ENCODE data around the gene DCHS2.

DCHS2 gene

GRCh38 chr4:154360491-154360890 is 131.1 kb downstream of the DCHS2 start:
- H3K4me3 ChIP-seq (ENCODE audit: low read depth, low read length): no peak overlapping the region
- no peak for DNase-seq (ENCODE audit: low read depth)
- TF ChIP-seq, protein P1, sequence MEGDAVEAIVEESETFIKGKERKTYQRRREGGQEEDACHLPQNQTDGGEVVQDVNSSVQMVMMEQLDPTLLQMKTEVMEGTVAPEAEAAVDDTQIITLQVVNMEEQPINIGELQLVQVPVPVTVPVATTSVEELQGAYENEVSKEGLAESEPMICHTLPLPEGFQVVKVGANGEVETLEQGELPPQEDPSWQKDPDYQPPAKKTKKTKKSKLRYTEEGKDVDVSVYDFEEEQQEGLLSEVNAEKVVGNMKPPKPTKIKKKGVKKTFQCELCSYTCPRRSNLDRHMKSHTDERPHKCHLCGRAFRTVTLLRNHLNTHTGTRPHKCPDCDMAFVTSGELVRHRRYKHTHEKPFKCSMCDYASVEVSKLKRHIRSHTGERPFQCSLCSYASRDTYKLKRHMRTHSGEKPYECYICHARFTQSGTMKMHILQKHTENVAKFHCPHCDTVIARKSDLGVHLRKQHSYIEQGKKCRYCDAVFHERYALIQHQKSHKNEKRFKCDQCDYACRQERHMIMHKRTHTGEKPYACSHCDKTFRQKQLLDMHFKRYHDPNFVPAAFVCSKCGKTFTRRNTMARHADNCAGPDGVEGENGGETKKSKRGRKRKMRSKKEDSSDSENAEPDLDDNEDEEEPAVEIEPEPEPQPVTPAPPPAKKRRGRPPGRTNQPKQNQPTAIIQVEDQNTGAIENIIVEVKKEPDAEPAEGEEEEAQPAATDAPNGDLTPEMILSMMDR (IDR thresholded peaks at IDR 0.05; ENCODE audit: low read depth, low read length, missing control alignments): no peak

- DNase-seq (ENCODE audit: low read depth): no peak
- TF ChIP-seq, protein P1 (IDR thresholded peaks at IDR 0.05; ENCODE audit: low read depth, low read length, missing control alignments): no peak
- no peak overlapping the region for H3K4me3 ChIP-seq (ENCODE audit: low read depth, low read length)
Observed at GRCh38 chr4:154354883-154355282, 136.7 kb downstream of the DCHS2 start.

- no peak overlapping the region for H3K4me3 ChIP-seq (ENCODE audit: low read depth, low read length)
- no peak for DNase-seq (ENCODE audit: low read depth)
Observed at GRCh38 chr4:154349829-154350228, 141.8 kb downstream of the DCHS2 start.

GRCh38 chr4:154348657-154349056 is 142.9 kb downstream of the DCHS2 start:
- TF ChIP-seq, protein P1 (IDR thresholded peaks at IDR 0.05; ENCODE audit: low read depth, low read length, missing control alignments): peak; percentile 31
- no peak for DNase-seq (ENCODE audit: low read depth)
- H3K4me3 ChIP-seq (ENCODE audit: low read depth, low read length): no peak overlapping the region

More at GRCh38 chr4:154349829-154350228, 141.8 kb downstream of the DCHS2 start:
- TF ChIP-seq, protein P1 (IDR thresholded peaks at IDR 0.05; ENCODE audit: low read depth, low read length, missing control alignments): peak; percentile 35

DNA sequence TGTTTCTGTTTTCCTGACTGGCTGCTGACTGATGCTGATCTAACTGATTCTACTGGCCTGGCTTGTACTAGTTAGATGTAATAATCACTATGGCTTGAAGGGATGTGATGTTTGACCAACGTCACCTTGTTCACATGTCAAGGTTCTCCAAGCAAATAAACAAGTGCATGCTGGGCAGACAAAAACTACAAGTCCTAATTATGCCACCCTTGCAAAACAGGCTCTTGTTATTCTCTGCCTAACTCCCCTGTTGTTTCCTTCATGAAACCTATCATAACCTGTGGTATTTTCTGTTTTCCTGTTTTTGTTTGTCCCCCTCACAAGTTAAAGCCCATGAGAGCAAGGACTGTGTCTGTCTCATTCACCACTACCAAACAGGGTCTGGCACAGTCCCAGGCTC is 146.2 kb downstream of the DCHS2 start:
- TF ChIP-seq, protein P1 (IDR thresholded peaks at IDR 0.05; ENCODE audit: low read depth, low read length, missing control alignments): no peak
- no peak overlapping the region for H3K4me3 ChIP-seq (ENCODE audit: low read depth, low read length)
- DNase-seq (ENCODE audit: low read depth): no peak

DNA sequence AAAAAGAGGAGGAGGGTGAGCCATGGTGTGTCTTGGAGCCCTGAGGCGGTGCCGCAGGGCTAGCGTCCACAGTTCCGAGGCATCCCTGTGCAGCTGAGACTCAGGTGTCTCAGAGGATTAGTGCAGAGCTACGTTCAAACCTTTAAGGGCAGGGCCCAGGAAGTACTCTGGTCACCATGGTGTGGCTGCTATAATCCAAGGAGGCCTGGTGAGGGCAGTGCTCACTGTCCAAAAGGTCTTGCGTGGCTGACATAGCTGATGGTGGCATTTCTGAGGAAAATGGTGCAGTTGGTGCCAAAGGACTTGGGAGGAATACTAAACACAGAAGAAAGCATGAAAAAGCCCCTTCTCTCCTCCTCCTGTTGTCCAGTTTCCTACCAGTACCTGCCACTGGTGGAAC is 146.9 kb downstream of the DCHS2 start:
- H3K4me3 ChIP-seq (ENCODE audit: low read depth, low read length): no peak overlapping the region
- no peak for DNase-seq (ENCODE audit: low read depth)
- TF ChIP-seq, protein P1 (IDR thresholded peaks at IDR 0.05; ENCODE audit: low read depth, low read length, missing control alignments): peak; percentile 31

- TF ChIP-seq, protein P1 (IDR thresholded peaks at IDR 0.05; ENCODE audit: low read depth, low read length, missing control alignments): no peak
- DNase-seq (ENCODE audit: low read depth): no peak
- H3K4me3 ChIP-seq (ENCODE audit: low read depth, low read length): no peak overlapping the region
Observed at GRCh38 chr4:154343651-154344050, 147.9 kb downstream of the DCHS2 start.

Data from GM12864 (cell line).